ENCODE measurements around the gene RNF13. TPM values are rescaled to one million over a fixed set of nuclear protein-coding genes. Genes with fewer than 3 reads are reported as not detected.

RNF13 gene
- total and polyA plus RNA-seq, 2 of the 4 experiments (the other 2 are of a cell fraction) = 12.8 to 29.8 TPM

DNA sequence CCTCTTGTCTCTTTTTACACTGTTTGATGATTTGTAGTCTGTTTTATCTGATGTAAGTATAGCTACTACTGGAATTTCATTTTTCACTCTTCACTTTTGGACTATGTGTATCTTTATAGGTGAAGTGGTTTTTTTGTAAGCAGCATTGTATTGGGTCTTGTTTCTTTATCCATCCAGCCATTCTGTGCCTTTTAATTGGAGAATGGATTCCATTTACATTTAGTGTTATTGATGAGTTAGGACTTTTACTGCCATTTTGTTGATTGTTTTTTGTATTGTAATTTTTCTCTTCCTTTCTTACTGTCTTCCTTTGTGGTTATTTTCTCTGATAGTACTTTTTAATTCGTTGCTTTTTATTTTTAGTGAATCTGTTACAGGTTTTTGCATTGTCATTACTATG is 54.5 kb downstream of the RNF13 start:
- no peak overlapping the region for H2BK20ac ChIP-seq (ENCODE audit: low read depth, low read length)
- no TSS peak for BruUV-seq (replicated peaks)

More for the DNA sequence above, 54.5 kb downstream of the RNF13 start:
- CTCF ChIA-PET = interaction anchor here (0.6 kb wide), 1 partner anchor 19 kb away, joined by 3 read pairs; no protein-coding TSS in a partner anchor
- Histone ChIP-seq H2AK9ac (replicated peaks; ENCODE audit: low read depth, low read length, poor library complexity) (no peak overlapping the region), H3K18ac (ENCODE audit: low read depth, low read length) (no peak overlapping the region), H3K79me1 (ENCODE audit: low read depth in 1 of 2, low read length in 2 of 2) (peaks cover 4 to 8% of the 10 kb centered on the region in 2 experiments; a peak in 2 of 4 replicates), H3K9me3 (ENCODE audit: control insufficient read depth, insufficient read depth, low read length) (peaks cover 3% of the 10 kb centered on the region; the same call in 1 of the 2 replicates), H2BK5ac (ENCODE audit: low read depth, low read length, poor library complexity, severe bottlenecking) (no peak overlapping the region), H3K4me1 (ENCODE audit: control insufficient read depth, insufficient read depth, low read length) (no peaks in the 10 kb centered on the region), H3K36me3 (ENCODE audit: control insufficient read depth, insufficient read depth, low read length) (peaks cover 2% of the 10 kb centered on the region; the same call in 1 of the 2 replicates), H3K4ac (ENCODE audit: low read depth, low read length) (no peak overlapping the region), H4K8ac (ENCODE audit: low read depth in 2 of 2, low read length in 2 of 2) (no peak overlapping the region), H2AK5ac (ENCODE audit: low read depth, low read length) (no peak overlapping the region), H4K5ac (ENCODE audit: low read depth, low read length) (no peak overlapping the region), H4K91ac (ENCODE audit: insufficient read depth, low read depth, low read length) (no peak overlapping the region), H4K20me1 (ENCODE audit: insufficient read depth, low read length) (no peaks in the 10 kb centered on the region), H3K23ac (ENCODE audit: low read depth, low read length) (no peak overlapping the region), H2AFZ (replicated peaks; ENCODE audit: low read length, poor library complexity) (no peak overlapping the region), H3K27ac (ENCODE audit: insufficient read depth, low read length) (no peak overlapping the region), H2BK120ac (ENCODE audit: low read depth, low read length) (no peak overlapping the region), H3K4me2 (ENCODE audit: low read depth, low read length) (no peak overlapping the region), H3K9me1 (ENCODE audit: insufficient read depth, low read length) (no peaks in the 10 kb centered on the region), H3K27me3 (ENCODE audit: control insufficient read depth, insufficient read depth, low read length) (no peaks in the 10 kb centered on the region), H3K14ac (replicated peaks; ENCODE audit: low read depth, low read length) (no peak overlapping the region), H3K9ac (ENCODE audit: low read depth, low read length) (no peak overlapping the region), H3K56ac (ENCODE audit: extremely low read depth, insufficient read depth, low read length) (no peak overlapping the region), H2BK15ac (ENCODE audit: low read depth, low read length) (no peak overlapping the region), H3K4me3 (ENCODE audit: insufficient read depth, low read depth, low read length) (no peak overlapping the region)
- WGBS, 2 experiments (ENCODE audit: extremely low coverage in 2 of 2, insufficient read length in 1 of 2) = no CpG with 5 or more reads among the region's 1 CpG
- DNase-seq (no peak), ATAC-seq (ENCODE audit: low read depth) (no peak)
- intact Hi-C loops (cut with micrococcal nuclease) = no loop called here
- in situ Hi-C loops (cut with MboI; ENCODE audit: low sequenced_read_pairs) = no loop called here
- TF ChIP-seq RAD21 (IDR thresholded peaks at IDR 0.05; ENCODE audit: low read length) = no peak
- TF ChIP-seq FOS (IDR thresholded peaks at IDR 0.05; ENCODE audit: low read depth, low read length) = no peak
- TF ChIP-seq RFX5 (IDR thresholded peaks at IDR 0.05; ENCODE audit: low read depth, low read length) = no peak
- no peak for TF ChIP-seq MAFK (IDR thresholded peaks at IDR 0.05; ENCODE audit: low read depth, low read length)
- TF ChIP-seq RCOR1 (IDR thresholded peaks at IDR 0.05; ENCODE audit: insufficient replicate concordance, low read length) = no peak
- TF ChIP-seq ELK1 (IDR thresholded peaks at IDR 0.05; ENCODE audit: borderline replicate concordance, low read depth, low read length) = no peak
- TF ChIP-seq BHLHE40 (IDR thresholded peaks at IDR 0.05; ENCODE audit: low read depth, low read length) = no peak
- TF ChIP-seq MXI1 (IDR thresholded peaks at IDR 0.05; ENCODE audit: borderline replicate concordance, low read depth, low read length) = no peak
- TF ChIP-seq USF2 (IDR thresholded peaks at IDR 0.05; ENCODE audit: low read depth, low read length) = no peak
- no peak for TF ChIP-seq CEBPB (IDR thresholded peaks at IDR 0.05; ENCODE audit: low read depth, low read length)
- no peak for TF ChIP-seq NFE2L2 (IDR thresholded peaks at IDR 0.05; ENCODE audit: low read depth, low read length)
- TF ChIP-seq SMC3 (IDR thresholded peaks at IDR 0.05; ENCODE audit: low read depth, low read length) = no peak
- TF ChIP-seq CHD1 (IDR thresholded peaks at IDR 0.05; ENCODE audit: low read depth, low read length) = no peak
- TF ChIP-seq MAZ (IDR thresholded peaks at IDR 0.05; ENCODE audit: borderline replicate concordance, low read depth, low read length) = no peak
- no peak for TF ChIP-seq POLR2A (IDR thresholded peaks at IDR 0.05; ENCODE audit: low read depth, low read length)
- TF ChIP-seq CTCF (conservative IDR thresholded peaks at IDR 0.05; ENCODE audit: low read depth, low read length) = no peak
- POLR2A ChIA-PET (ENCODE audit: unreplicated experiment) = no interaction called here
- dilution Hi-C loops (cut with HindIII; ENCODE audit: low sequenced_read_pairs, unreplicated experiment) = no loop called here

Data from IMR-90 (cell line).